Activated naive CD8-positive, alpha-beta T cell (primary cell): Measurements from ENCODE around the gene GPC5.
"Not testable (repeated sequence)": the region's sequence is repeated elsewhere in the genome, so short reads cannot be mapped to it uniquely, and the experiment has no call there.

Source experiments
- H3K27ac Mint-ChIP-seq: one replicate; pipeline ENCODE4 v1.8.0; 2021; ENCODE audit warnings: mixed read lengths
- H3K27me3 Mint-ChIP-seq: one replicate; pipeline ENCODE4 v1.8.0; 2021; ENCODE audit warnings: mixed read lengths
- H3K36me3 Mint-ChIP-seq: one replicate; pipeline ENCODE4 v1.8.0; 2021; ENCODE audit warnings: mixed read lengths
- H3K4me1 Mint-ChIP-seq: one replicate; pipeline ENCODE4 v1.8.0; 2021; ENCODE audit warnings: low read depth, mixed read lengths
- H3K4me3 Mint-ChIP-seq: one replicate; pipeline ENCODE4 v1.8.0; 2021; ENCODE audit warnings: mild to moderate bottlenecking, mixed read lengths
- H3K9me3 Mint-ChIP-seq: one replicate; pipeline ENCODE4 v1.8.0; 2021; ENCODE audit warnings: low read depth, mixed read lengths

The GPC5 gene

GRCh38 chr13:92260363-92260762 is 861.9 kb downstream of the GPC5 start:
- Mint-ChIP-seq H3K27me3 (no peaks in the 10 kb centered on the region), H3K4me1 (no peaks in the 10 kb centered on the region), H3K36me3 (no peaks in the 10 kb centered on the region), H3K27ac (no peak overlapping the region), H3K9me3 (no peaks in the 10 kb centered on the region), H3K4me3 (no peak overlapping the region)

GRCh38 chr13:92262100-92262788 is 863.8 kb downstream of the GPC5 start:
- Mint-ChIP-seq H3K27ac (no peak overlapping the region), H3K36me3 (no peaks in the 10 kb centered on the region), H3K4me3 (no peak overlapping the region), H3K9me3 (no peaks in the 10 kb centered on the region), H3K4me1 (no peaks in the 10 kb centered on the region), H3K27me3 (no peaks in the 10 kb centered on the region)

- peaks cover 2% of the 10 kb centered on the region for H3K27me3 Mint-ChIP-seq
- H3K9me3 Mint-ChIP-seq = no peaks in the 10 kb centered on the region
- H3K4me1 Mint-ChIP-seq = no peaks in the 10 kb centered on the region
- no peaks in the 10 kb centered on the region for H3K36me3 Mint-ChIP-seq
- no peak overlapping the region for H3K27ac Mint-ChIP-seq
- H3K4me3 Mint-ChIP-seq = no peak overlapping the region
These were observed 867.0 kb downstream of the GPC5 start for GRCh38 chr13:92265408-92265807.

GRCh38 chr13:92270990-92271389 is 872.6 kb downstream of the GPC5 start:
- no peaks in the 10 kb centered on the region for H3K36me3 Mint-ChIP-seq
- H3K4me1 Mint-ChIP-seq = no peaks in the 10 kb centered on the region
- H3K27ac Mint-ChIP-seq = no peak overlapping the region
- no peak overlapping the region for H3K4me3 Mint-ChIP-seq
- H3K27me3 Mint-ChIP-seq = peaks cover 2% of the 10 kb centered on the region
- H3K9me3 Mint-ChIP-seq = no peaks in the 10 kb centered on the region

- H3K9me3 Mint-ChIP-seq = no peaks in the 10 kb centered on the region
- no peak overlapping the region for H3K27ac Mint-ChIP-seq
- H3K4me3 Mint-ChIP-seq = no peak overlapping the region
- peaks cover 2% of the 10 kb centered on the region for H3K27me3 Mint-ChIP-seq
- no peaks in the 10 kb centered on the region for H3K36me3 Mint-ChIP-seq
- no peaks in the 10 kb centered on the region for H3K4me1 Mint-ChIP-seq
These were observed 873.8 kb downstream of the GPC5 start for GRCh38 chr13:92272177-92272576.

- H3K36me3 Mint-ChIP-seq, H3K4me3 Mint-ChIP-seq, H3K27ac Mint-ChIP-seq, H3K9me3 Mint-ChIP-seq, H3K4me1 Mint-ChIP-seq, H3K27me3 Mint-ChIP-seq: not testable (repeated sequence)
These were observed 882.6 kb downstream of the GPC5 start for GRCh38 chr13:92280986-92281385.

- not testable (repeated sequence) for H3K4me3 Mint-ChIP-seq, H3K9me3 Mint-ChIP-seq, H3K4me1 Mint-ChIP-seq, H3K36me3 Mint-ChIP-seq, H3K27me3 Mint-ChIP-seq, H3K27ac Mint-ChIP-seq
These were observed 892.4 kb downstream of the GPC5 start for GRCh38 chr13:92290718-92291307.

- not testable (repeated sequence) for H3K27me3 Mint-ChIP-seq, H3K4me3 Mint-ChIP-seq, H3K9me3 Mint-ChIP-seq, H3K27ac Mint-ChIP-seq, H3K4me1 Mint-ChIP-seq, H3K36me3 Mint-ChIP-seq
These were observed 896.1 kb downstream of the GPC5 start for GRCh38 chr13:92294533-92294932.

GRCh38 chr13:92296154-92296671 is 897.8 kb downstream of the GPC5 start:
- H3K4me1 Mint-ChIP-seq, H3K27ac Mint-ChIP-seq, H3K36me3 Mint-ChIP-seq, H3K4me3 Mint-ChIP-seq, H3K27me3 Mint-ChIP-seq, H3K9me3 Mint-ChIP-seq: not testable (repeated sequence)

GRCh38 chr13:92297971-92298942 is 899.8 kb downstream of the GPC5 start:
- no peaks in the 10 kb centered on the region for H3K4me1 Mint-ChIP-seq
- H3K4me3 Mint-ChIP-seq = no peak overlapping the region
- H3K9me3 Mint-ChIP-seq = no peaks in the 10 kb centered on the region
- H3K36me3 Mint-ChIP-seq = no peaks in the 10 kb centered on the region
- H3K27ac Mint-ChIP-seq = no peak overlapping the region
- peaks cover 2% of the 10 kb centered on the region for H3K27me3 Mint-ChIP-seq

GRCh38 chr13:92300651-92301050 is 902.2 kb downstream of the GPC5 start:
- H3K27ac Mint-ChIP-seq = no peak overlapping the region
- no peaks in the 10 kb centered on the region for H3K4me1 Mint-ChIP-seq
- H3K9me3 Mint-ChIP-seq = no peaks in the 10 kb centered on the region
- H3K27me3 Mint-ChIP-seq = peaks cover 2% of the 10 kb centered on the region
- no peak overlapping the region for H3K4me3 Mint-ChIP-seq
- no peaks in the 10 kb centered on the region for H3K36me3 Mint-ChIP-seq

- no peaks in the 10 kb centered on the region for H3K36me3 Mint-ChIP-seq
- no peaks in the 10 kb centered on the region for H3K9me3 Mint-ChIP-seq
- no peaks in the 10 kb centered on the region for H3K27me3 Mint-ChIP-seq
- no peak overlapping the region for H3K4me3 Mint-ChIP-seq
- no peaks in the 10 kb centered on the region for H3K4me1 Mint-ChIP-seq
- H3K27ac Mint-ChIP-seq = no peak overlapping the region
These were observed 905.0 kb downstream of the GPC5 start for GRCh38 chr13:92303428-92303827.

GRCh38 chr13:92307752-92308151 is 909.3 kb downstream of the GPC5 start:
- Mint-ChIP-seq H3K4me3 (no peak overlapping the region), H3K36me3 (no peaks in the 10 kb centered on the region), H3K27ac (no peak overlapping the region), H3K4me1 (no peaks in the 10 kb centered on the region), H3K27me3 (no peaks in the 10 kb centered on the region), H3K9me3 (peaks cover 10% of the 10 kb centered on the region)

GRCh38 chr13:92312823-92313222 is 914.4 kb downstream of the GPC5 start:
- H3K4me1 Mint-ChIP-seq = no peaks in the 10 kb centered on the region
- H3K27me3 Mint-ChIP-seq = no peaks in the 10 kb centered on the region
- H3K9me3 Mint-ChIP-seq = peaks cover 18% of the 10 kb centered on the region
- H3K36me3 Mint-ChIP-seq = no peaks in the 10 kb centered on the region
- no peak overlapping the region for H3K4me3 Mint-ChIP-seq
- H3K27ac Mint-ChIP-seq = no peak overlapping the region

- H3K36me3 Mint-ChIP-seq = no peaks in the 10 kb centered on the region
- H3K9me3 Mint-ChIP-seq = peaks cover 18% of the 10 kb centered on the region
- no peak overlapping the region for H3K27ac Mint-ChIP-seq
- H3K4me1 Mint-ChIP-seq = no peaks in the 10 kb centered on the region
- H3K4me3 Mint-ChIP-seq = no peak overlapping the region
- H3K27me3 Mint-ChIP-seq = no peaks in the 10 kb centered on the region
These were observed 915.0 kb downstream of the GPC5 start for GRCh38 chr13:92313382-92313781.
